Endometrial microvascular endothelial cells (primary cell): ENCODE results near the gene AP3D1. TPM values are rescaled to one million over a fixed set of nuclear protein-coding genes. Genes with fewer than 3 reads are reported as not detected.
"Not testable (repeated sequence)": the region's sequence is repeated elsewhere in the genome, so short reads cannot be mapped to it uniquely, and the experiment has no call there.

Experiments used
- in situ Hi-C: cut with HindIII; loops from 2 replicates; pipeline ENCODE4 v1.10.0; 2017; ENCODE audit warnings: low sequenced_read_pairs, low pct_unique_long_range_greater_than_20kb; ENCODE audit errors: inconsistent ontology term
- total RNA-seq: library from RNA; depleted of rRNA; stranded (reverse); fragments of >200 nt; gene quantifications from one replicate; pipeline ENCODE4 v1.2.3, GENCODE V29; 2015; ENCODE audit errors: inconsistent ontology term

AP3D1 gene
- 103 TPM for total RNA-seq

DNA sequence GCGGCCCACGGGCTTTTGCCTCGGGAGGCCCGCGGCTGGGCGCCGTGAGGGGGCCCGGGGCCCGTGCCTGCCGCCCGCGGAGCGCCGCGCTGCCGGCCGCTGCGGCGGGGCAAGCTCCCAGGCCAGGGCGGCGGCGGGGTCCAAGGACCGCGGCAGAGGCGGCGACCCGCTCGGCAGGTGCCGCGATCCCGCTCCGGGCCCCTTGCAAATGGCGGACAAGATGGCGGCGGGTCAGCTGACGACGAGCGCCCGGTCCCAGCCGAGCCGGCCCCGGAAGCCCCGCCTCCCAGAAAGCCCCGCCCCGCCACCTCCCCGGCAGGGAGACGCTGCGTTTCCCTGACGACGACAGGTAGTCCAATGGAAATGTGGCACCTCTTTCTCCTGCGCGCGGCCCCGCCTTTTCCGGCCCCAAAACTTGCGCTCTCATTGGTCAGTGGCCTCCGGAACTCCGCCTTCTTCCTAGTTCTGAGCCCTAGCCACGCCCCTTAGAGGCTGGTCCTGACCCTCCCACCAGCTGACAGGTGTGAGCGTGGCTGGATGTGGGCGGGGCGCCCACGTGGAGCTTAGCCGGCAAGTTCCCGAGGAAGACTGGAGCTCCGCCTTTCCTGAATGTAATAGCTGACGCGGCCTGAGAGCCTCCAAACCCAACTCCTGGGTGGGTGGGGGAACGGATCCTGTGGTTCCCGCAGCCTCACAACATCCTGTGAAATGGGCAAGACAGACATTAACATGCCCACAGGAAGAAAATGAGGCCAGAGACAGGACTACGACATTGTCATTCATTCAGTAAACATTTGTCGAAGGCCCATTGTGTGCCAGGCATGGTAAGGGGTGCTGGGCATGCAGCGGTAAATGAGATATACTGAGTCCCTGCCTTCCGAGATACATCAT is at the start of gene AP3D1:
TSS of gene AP3D1 (minus strand) at position 228 of the 891 bp plus-strand sequence. CDS start 232 bp downstream, outside the sequence.
- in situ Hi-C loops = no loop called here

DNA sequence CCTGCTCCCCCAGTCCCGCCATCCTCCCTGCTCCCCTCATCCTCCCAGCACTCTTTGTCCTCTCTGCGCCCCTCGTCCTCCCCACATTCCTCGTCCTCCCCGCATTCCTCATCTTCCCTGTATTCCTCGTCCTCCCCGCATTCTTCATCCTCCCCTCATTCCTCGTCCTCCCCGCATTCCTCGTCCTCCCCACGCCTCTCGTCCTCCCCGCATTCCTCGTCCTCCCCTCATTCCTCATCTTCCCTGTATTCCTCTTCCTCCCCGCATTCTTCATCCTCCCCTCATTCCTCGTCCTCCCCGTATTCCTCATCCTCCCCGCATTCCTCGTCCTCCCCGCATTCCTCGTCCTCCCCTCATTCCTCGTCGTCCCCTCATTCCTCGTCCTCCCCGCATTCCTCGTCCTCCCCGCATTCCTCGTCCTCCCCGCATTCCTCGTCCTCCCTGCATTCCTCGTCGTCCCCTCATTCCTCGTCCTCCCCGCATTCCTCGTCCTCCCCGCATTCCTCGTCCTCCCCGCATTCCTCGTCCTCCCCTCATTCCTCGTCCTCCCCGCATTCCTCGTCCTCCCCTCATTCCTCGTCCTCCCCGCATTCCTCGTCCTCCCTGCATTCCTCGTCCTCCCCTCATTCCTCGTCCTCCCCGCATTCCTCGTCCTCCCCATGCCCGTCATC is 49.4 kb upstream of the AP3D1 start:
- in situ Hi-C loops = not testable (repeated sequence)

GRCh38 chr19:2199861-2200623 is 48.7 kb upstream of the AP3D1 start:
- in situ Hi-C loops = no loop called here

DNA sequence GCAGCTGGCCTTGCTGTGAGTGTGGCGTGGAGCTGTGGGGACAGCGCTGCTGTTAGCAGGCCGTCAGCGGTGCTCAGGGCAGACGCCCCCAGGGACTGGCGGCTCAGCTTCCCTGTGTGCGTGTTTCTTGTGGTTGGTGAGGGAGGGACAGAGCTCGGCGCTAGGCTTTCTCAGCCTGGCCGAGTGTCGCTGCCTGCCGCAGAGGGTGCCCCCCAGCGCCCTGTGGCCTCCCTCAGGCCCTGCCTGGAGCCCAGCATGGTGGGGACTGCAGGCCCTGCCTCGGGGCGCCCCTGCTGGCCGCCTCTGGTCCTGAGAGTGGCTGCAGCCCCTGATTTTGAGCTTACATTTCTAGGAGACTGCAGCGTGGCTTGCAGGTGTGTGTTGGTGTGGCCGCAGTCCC is 47.8 kb upstream of the AP3D1 start:
- in situ Hi-C loops = no loop called here

DNA sequence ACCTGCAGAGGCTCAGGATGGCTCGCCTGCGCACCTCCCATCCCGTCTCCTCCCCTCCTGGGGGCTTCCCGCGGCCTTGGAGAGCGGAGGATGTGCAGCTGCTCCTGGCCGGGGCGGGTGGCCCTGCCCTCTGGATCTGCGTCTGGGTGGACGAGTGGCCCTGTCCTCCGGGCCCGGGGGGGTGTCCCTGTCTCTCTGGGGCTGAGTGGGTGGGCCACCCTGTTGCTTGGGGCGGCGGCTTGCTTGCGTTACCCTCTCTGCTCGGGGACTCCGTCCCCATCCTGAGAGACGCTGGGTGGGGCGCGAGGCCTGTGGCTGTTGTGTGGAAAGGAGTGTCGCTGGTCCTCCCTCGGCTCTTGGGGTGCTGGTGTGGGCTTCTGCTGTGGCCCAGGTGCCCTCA is 47.0 kb upstream of the AP3D1 start:
- in situ Hi-C loops = no loop called here

DNA sequence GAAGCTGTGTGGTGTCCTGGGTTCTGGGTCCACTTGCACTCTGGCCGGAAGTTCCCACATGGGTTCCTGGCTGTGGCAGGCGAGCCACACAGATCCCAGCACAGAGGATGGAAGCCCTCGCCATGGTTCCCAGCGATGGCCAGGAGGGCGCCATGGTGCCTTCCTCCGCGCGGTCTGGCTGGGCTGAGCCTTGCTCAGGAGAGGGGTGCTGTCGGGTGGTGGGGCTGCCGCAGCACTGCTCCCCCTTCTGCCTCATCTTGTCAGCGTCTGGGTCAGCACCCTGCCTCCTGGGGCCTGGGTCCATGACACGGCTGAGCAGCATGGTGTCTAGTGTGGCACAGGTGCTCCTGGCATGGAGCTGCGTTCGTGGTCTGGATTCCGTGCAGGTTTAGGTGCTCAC is 45.9 kb upstream of the AP3D1 start:
- in situ Hi-C loops = no loop called here

DNA sequence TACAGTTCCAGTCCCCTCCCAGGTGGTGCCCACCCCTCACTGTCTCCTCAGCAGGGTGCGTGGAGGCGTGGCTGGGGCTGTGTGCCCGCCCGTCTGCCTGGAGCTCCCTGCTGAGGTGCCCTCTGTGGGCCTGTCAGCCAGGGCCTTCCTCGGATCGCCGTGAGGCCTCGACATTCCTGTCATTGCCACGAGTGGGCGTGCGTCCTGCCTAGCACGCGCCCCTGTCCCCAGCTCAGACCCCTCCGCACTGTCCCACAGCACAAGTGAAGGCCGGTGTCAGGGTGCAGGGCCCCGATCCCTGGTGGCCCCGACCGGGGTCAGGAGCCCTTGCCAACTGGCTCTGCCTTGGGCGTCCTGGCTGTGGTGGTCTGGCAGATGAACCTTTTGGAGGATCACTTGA is 44.5 kb upstream of the AP3D1 start:
- in situ Hi-C loops = no loop called here

DNA sequence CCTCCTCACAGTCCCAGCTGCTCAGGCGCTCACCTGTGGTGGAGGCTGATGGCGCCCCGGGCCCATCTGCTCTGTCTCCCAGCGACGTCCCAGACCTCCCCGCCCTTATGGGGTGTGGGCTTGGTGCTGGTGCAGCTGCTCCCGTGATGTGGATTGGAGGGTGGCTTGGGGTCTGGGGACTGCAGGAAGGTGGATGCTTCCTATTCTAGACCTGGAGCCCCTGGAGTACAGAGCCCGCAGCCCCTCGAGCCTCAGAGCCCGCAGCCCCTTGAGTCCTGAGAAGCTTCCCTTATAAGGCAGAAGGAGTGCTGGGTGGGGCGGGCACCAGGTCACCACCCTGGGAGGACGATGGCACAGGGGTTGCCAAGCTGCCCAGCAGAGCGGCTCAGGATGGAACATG is 44.0 kb upstream of the AP3D1 start:
- in situ Hi-C loops = no loop called here

GRCh38 chr19:2194513-2195078 is 43.2 kb upstream of the AP3D1 start:
- in situ Hi-C loops = no loop called here

DNA sequence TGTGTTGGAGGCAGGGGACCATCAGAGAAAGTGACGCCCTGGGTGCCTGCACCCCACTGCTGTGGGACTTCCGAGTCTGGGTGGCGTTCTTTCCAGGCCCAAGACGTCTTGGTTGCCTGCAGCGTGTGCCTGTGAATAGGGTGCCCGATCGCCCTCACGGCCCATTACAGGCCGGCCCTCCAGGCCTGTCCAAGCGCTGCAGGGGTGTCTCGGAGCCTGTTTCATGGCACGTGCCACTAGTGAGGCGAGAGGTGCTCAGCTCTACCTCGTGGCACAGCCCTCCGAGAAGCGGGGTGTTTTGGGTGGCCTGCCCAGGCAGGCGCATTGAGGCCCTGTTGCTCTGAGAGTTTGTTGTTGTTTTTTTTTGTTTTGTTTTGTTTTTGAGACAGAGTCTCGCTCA is 42.4 kb upstream of the AP3D1 start:
- in situ Hi-C loops = no loop called here

GRCh38 chr19:2192862-2193261 is 41.5 kb upstream of the AP3D1 start:
- in situ Hi-C loops = no loop called here

DNA sequence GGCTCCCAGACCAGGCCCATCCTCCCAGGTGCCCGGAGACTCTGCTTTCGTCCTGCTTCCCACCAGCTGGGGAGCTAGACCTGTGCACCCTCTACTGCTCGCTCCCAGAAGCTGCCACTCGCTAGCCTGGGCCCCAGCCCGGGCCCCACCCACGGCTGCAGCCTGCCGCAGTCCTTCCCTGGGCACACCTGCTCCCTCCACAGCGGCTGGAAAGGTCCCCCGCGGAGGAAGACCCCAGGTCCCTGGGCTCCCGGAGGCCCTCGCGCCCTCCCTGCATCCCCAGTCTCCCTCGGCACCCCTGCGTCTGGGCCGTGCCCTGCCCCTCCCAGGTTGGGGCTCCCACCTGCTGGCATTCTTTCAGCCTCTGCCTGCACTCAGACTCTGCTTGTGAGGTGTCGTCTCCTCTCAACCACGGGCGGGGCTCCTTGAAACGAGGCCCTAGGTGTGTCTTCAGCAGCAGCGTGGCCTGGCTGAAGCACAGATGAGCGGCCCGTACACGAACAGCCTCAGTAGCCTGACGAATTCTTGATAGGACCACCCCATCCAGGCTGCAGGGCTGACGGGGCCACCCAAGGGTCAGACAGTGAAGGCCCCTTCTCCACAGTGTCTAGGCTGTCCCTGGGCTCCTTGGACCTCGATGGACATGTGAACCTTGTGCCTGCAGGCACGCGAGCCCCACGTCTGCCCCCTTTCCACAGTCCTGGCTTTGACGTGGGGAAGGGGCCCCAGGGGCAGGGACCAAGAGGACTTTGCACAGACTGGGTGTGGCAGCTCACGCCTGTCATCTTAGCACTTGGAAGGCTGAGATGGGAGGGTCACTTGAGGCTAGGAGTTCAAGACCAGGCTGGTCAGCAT is 40.3 kb upstream of the AP3D1 start:
- in situ Hi-C loops = no loop called here

GRCh38 chr19:2190848-2191455 is 39.6 kb upstream of the AP3D1 start:
- in situ Hi-C loops = no loop called here

GRCh38 chr19:2189880-2190279 is 38.5 kb upstream of the AP3D1 start:
- in situ Hi-C loops = no loop called here

- in situ Hi-C loops = no loop called here
Observed at GRCh38 chr19:2188708-2189385, 37.5 kb upstream of the AP3D1 start.

- in situ Hi-C loops = no loop called here
Observed at GRCh38 chr19:2187159-2187558, 35.8 kb upstream of the AP3D1 start.

DNA sequence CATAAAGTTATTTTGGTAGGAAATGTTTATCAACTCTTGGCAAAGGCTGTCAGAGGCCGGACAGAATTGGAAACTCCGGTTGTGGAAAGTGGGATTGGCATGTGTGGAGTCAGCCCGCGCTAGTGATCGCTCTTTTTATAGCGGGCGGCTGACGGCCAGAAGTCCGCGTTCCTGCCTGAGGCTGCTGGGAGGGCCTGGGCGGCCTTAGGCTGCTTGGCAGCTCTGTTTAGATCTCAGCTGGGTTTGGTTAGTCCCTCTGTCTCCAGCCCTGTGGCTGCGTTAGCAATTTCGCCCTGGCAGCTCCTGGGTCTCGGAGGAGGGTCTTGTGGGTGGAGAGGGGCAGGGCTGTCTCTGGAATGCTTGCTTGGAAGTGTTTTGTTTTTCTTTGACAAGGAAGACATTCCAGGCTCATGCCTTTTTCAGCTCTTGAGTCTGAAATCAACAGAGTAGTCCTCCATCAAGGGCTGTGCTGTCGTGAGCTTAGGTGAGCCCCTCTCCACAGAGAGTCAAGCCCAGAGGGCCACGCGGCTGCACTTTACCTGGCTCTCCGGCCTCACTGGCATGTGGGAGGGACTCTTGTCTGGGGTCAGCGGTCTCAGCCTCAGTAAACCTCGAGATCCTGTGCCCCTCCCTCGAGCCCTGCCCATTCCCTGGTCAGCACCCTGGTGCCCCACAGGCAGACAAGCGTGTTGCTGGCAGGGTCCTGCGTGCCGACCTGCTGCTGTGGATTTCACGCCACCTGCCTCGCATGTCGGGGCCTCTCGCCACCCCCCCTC is 34.9 kb upstream of the AP3D1 start:
- in situ Hi-C loops = no loop called here
